Measurements from ENCODE around the gene ACCSL.

The ACCSL gene

GRCh38 chr11:44008088-44008501 lies 39.7 kb upstream of the ACCSL start:
- no peaks in the 10 kb centered on the region for H3K36me3 ChIP-seq (ENCODE audit: control insufficient read depth, insufficient read depth, low read length, severe bottlenecking)
- H3K9ac ChIP-seq (ENCODE audit: low read length) = no peak overlapping the region
- no peaks in the 10 kb centered on the region for H3K9me3 ChIP-seq (ENCODE audit: control insufficient read depth, low read length)
- H3K4me1 ChIP-seq (ENCODE audit: control insufficient read depth, insufficient read depth, low read length) = peaks cover 18% of the 10 kb centered on the region
- H3K4me3 ChIP-seq (ENCODE audit: low read length) = no peak overlapping the region
- H3K27me3 ChIP-seq (replicated peaks; ENCODE audit: control insufficient read depth, insufficient read depth, low read length) = no peaks in the 10 kb centered on the region
- DNase-seq (ENCODE audit: low read depth) = peak; percentile 31

GRCh38 chr11:44008698-44009097 lies 39.1 kb upstream of the ACCSL start:
- Histone ChIP-seq H3K4me1 (ENCODE audit: control insufficient read depth, insufficient read depth, low read length) (peaks cover 21% of the 10 kb centered on the region), H3K27me3 (replicated peaks; ENCODE audit: control insufficient read depth, insufficient read depth, low read length) (no peaks in the 10 kb centered on the region), H3K9ac (ENCODE audit: low read length) (no peak overlapping the region), H3K4me3 (ENCODE audit: low read length) (no peak overlapping the region), H3K9me3 (ENCODE audit: control insufficient read depth, low read length) (no peaks in the 10 kb centered on the region), H3K36me3 (ENCODE audit: control insufficient read depth, insufficient read depth, low read length, severe bottlenecking) (no peaks in the 10 kb centered on the region)
- no peak for DNase-seq (ENCODE audit: low read depth)

- Histone ChIP-seq H3K27me3 (replicated peaks; ENCODE audit: control insufficient read depth, insufficient read depth, low read length) (no peaks in the 10 kb centered on the region), H3K9ac (ENCODE audit: low read length) (peak overlapping the region; percentile 15), H3K9me3 (ENCODE audit: control insufficient read depth, low read length) (no peaks in the 10 kb centered on the region), H3K4me1 (ENCODE audit: control insufficient read depth, insufficient read depth, low read length) (peaks cover 42% of the 10 kb centered on the region), H3K36me3 (ENCODE audit: control insufficient read depth, insufficient read depth, low read length, severe bottlenecking) (no peaks in the 10 kb centered on the region), H3K4me3 (ENCODE audit: low read length) (peak overlapping the region; percentile 30)
- no peak for DNase-seq (ENCODE audit: low read depth)
These were observed 37.0 kb upstream of the ACCSL start for GRCh38 chr11:44010789-44011251.

GRCh38 chr11:44011797-44012196 lies 36.0 kb upstream of the ACCSL start:
- Histone ChIP-seq H3K4me3 (ENCODE audit: low read length) (no peak overlapping the region), H3K9ac (ENCODE audit: low read length) (peak overlapping the region; percentile 15), H3K36me3 (ENCODE audit: control insufficient read depth, insufficient read depth, low read length, severe bottlenecking) (no peaks in the 10 kb centered on the region), H3K4me1 (ENCODE audit: control insufficient read depth, insufficient read depth, low read length) (peaks cover 51% of the 10 kb centered on the region), H3K9me3 (ENCODE audit: control insufficient read depth, low read length) (no peaks in the 10 kb centered on the region), H3K27me3 (replicated peaks; ENCODE audit: control insufficient read depth, insufficient read depth, low read length) (no peaks in the 10 kb centered on the region)
- DNase-seq (ENCODE audit: low read depth) = peak; percentile 26

GRCh38 chr11:44014968-44015623 lies 32.7 kb upstream of the ACCSL start:
- H3K4me3 ChIP-seq (ENCODE audit: low read length) = no peak overlapping the region
- peak; percentile 37 for DNase-seq (ENCODE audit: low read depth)
- no peak overlapping the region for H3K9ac ChIP-seq (ENCODE audit: low read length)
- H3K27me3 ChIP-seq (replicated peaks; ENCODE audit: control insufficient read depth, insufficient read depth, low read length) = no peaks in the 10 kb centered on the region
- H3K9me3 ChIP-seq (ENCODE audit: control insufficient read depth, low read length) = no peaks in the 10 kb centered on the region
- H3K4me1 ChIP-seq (ENCODE audit: control insufficient read depth, insufficient read depth, low read length) = peaks cover 69% of the 10 kb centered on the region
- H3K36me3 ChIP-seq (ENCODE audit: control insufficient read depth, insufficient read depth, low read length, severe bottlenecking) = no peaks in the 10 kb centered on the region

- H3K4me1 ChIP-seq (ENCODE audit: control insufficient read depth, insufficient read depth, low read length) = peaks cover 64% of the 10 kb centered on the region
- no peak overlapping the region for H3K4me3 ChIP-seq (ENCODE audit: low read length)
- H3K9me3 ChIP-seq (ENCODE audit: control insufficient read depth, low read length) = no peaks in the 10 kb centered on the region
- no peak for DNase-seq (ENCODE audit: low read depth)
- no peaks in the 10 kb centered on the region for H3K27me3 ChIP-seq (replicated peaks; ENCODE audit: control insufficient read depth, insufficient read depth, low read length)
- H3K36me3 ChIP-seq (ENCODE audit: control insufficient read depth, insufficient read depth, low read length, severe bottlenecking) = no peaks in the 10 kb centered on the region
- peak overlapping the region; percentile 73 for H3K9ac ChIP-seq (ENCODE audit: low read length)
These were observed 32.2 kb upstream of the ACCSL start for GRCh38 chr11:44015624-44016007.

- Histone ChIP-seq H3K9ac (ENCODE audit: low read length) (peak overlapping the region; percentile 73), H3K4me1 (ENCODE audit: control insufficient read depth, insufficient read depth, low read length) (peaks cover 59% of the 10 kb centered on the region), H3K36me3 (ENCODE audit: control insufficient read depth, insufficient read depth, low read length, severe bottlenecking) (no peaks in the 10 kb centered on the region), H3K4me3 (ENCODE audit: low read length) (peak overlapping the region; percentile 57), H3K27me3 (replicated peaks; ENCODE audit: control insufficient read depth, insufficient read depth, low read length) (no peaks in the 10 kb centered on the region), H3K9me3 (ENCODE audit: control insufficient read depth, low read length) (no peaks in the 10 kb centered on the region)
- DNase-seq (ENCODE audit: low read depth) = peak; percentile 85
These were observed 31.6 kb upstream of the ACCSL start for GRCh38 chr11:44016131-44016530.

GRCh38 chr11:44016546-44017442 lies 31.0 kb upstream of the ACCSL start:
- H3K4me1 ChIP-seq (ENCODE audit: control insufficient read depth, insufficient read depth, low read length) = peaks cover 52% of the 10 kb centered on the region
- peak overlapping the region; percentile 73 for H3K9ac ChIP-seq (ENCODE audit: low read length)
- peaks cover 3% of the 10 kb centered on the region for H3K9me3 ChIP-seq (ENCODE audit: control insufficient read depth, low read length)
- H3K36me3 ChIP-seq (ENCODE audit: control insufficient read depth, insufficient read depth, low read length, severe bottlenecking) = no peaks in the 10 kb centered on the region
- H3K27me3 ChIP-seq (replicated peaks; ENCODE audit: control insufficient read depth, insufficient read depth, low read length) = no peaks in the 10 kb centered on the region
- no peak for DNase-seq (ENCODE audit: low read depth)
- peak overlapping the region; percentile 57 for H3K4me3 ChIP-seq (ENCODE audit: low read length)

GRCh38 chr11:44017443-44018126 lies 30.2 kb upstream of the ACCSL start:
- no peaks in the 10 kb centered on the region for H3K36me3 ChIP-seq (ENCODE audit: control insufficient read depth, insufficient read depth, low read length, severe bottlenecking)
- DNase-seq (ENCODE audit: low read depth) = no peak
- peaks cover 10% of the 10 kb centered on the region for H3K9me3 ChIP-seq (ENCODE audit: control insufficient read depth, low read length)
- no peaks in the 10 kb centered on the region for H3K27me3 ChIP-seq (replicated peaks; ENCODE audit: control insufficient read depth, insufficient read depth, low read length)
- no peak overlapping the region for H3K9ac ChIP-seq (ENCODE audit: low read length)
- peak overlapping the region; percentile 27 for H3K4me3 ChIP-seq (ENCODE audit: low read length)
- H3K4me1 ChIP-seq (ENCODE audit: control insufficient read depth, insufficient read depth, low read length) = peaks cover 51% of the 10 kb centered on the region

GRCh38 chr11:44018127-44018521 lies 29.7 kb upstream of the ACCSL start:
- DNase-seq (ENCODE audit: low read depth) = no peak

GRCh38 chr11:44018829-44019228 lies 29.0 kb upstream of the ACCSL start:
- no peak overlapping the region for H3K9ac ChIP-seq (ENCODE audit: low read length)
- no peaks in the 10 kb centered on the region for H3K36me3 ChIP-seq (ENCODE audit: control insufficient read depth, insufficient read depth, low read length, severe bottlenecking)
- H3K4me3 ChIP-seq (ENCODE audit: low read length) = no peak overlapping the region
- peak; percentile 10 for DNase-seq (ENCODE audit: low read depth)
- H3K27me3 ChIP-seq (replicated peaks; ENCODE audit: control insufficient read depth, insufficient read depth, low read length) = no peaks in the 10 kb centered on the region
- H3K4me1 ChIP-seq (ENCODE audit: control insufficient read depth, insufficient read depth, low read length) = peaks cover 47% of the 10 kb centered on the region
- H3K9me3 ChIP-seq (ENCODE audit: control insufficient read depth, low read length) = peaks cover 10% of the 10 kb centered on the region

More at GRCh38 chr11:44018127-44018521, 29.7 kb upstream of the ACCSL start:
- no peaks in the 10 kb centered on the region for H3K27me3 ChIP-seq (replicated peaks; ENCODE audit: control insufficient read depth, insufficient read depth, low read length)
- no peak overlapping the region for H3K4me3 ChIP-seq (ENCODE audit: low read length)
- peaks cover 10% of the 10 kb centered on the region for H3K9me3 ChIP-seq (ENCODE audit: control insufficient read depth, low read length)
- peak overlapping the region; percentile 7 for H3K9ac ChIP-seq (ENCODE audit: low read length)
- H3K36me3 ChIP-seq (ENCODE audit: control insufficient read depth, insufficient read depth, low read length, severe bottlenecking) = no peaks in the 10 kb centered on the region
- peaks cover 51% of the 10 kb centered on the region for H3K4me1 ChIP-seq (ENCODE audit: control insufficient read depth, insufficient read depth, low read length)
